CD4-positive, alpha-beta T cell treated with Interleukin-17A for 4 hours (primary cell): Measurements from ENCODE around the gene PLEKHN1.
"Not testable (repeated sequence)": the region's sequence is repeated elsewhere in the genome, so short reads cannot be mapped to it uniquely, and the experiment has no call there.

ENCODE experiments used
- DNase-seq: peaks from one replicate; pipeline ENCODE4 v3.0.0-alpha.2; 2020; ENCODE audit warnings: mixed read lengths

Gene PLEKHN1

GRCh38 chr1:975365-975764 lies 9.1 kb downstream of the PLEKHN1 start:
- no peak for DNase-seq

- peak; percentile 75 for DNase-seq
These were observed 9.8 kb downstream of the PLEKHN1 start for GRCh38 chr1:975896-976683.

GRCh38 chr1:976791-977190 lies 10.5 kb downstream of the PLEKHN1 start:
- DNase-seq, result not testable (repeated sequence)

GRCh38 chr1:978069-978834 lies 12.0 kb downstream of the PLEKHN1 start:
- DNase-seq, result no peak

- no peak for DNase-seq
These were observed 12.8 kb downstream of the PLEKHN1 start for GRCh38 chr1:978835-979743.

- DNase-seq, result no peak
These were observed 13.4 kb downstream of the PLEKHN1 start for GRCh38 chr1:979744-980072.

GRCh38 chr1:980137-980571 lies 13.9 kb downstream of the PLEKHN1 start:
- DNase-seq, result no peak

GRCh38 chr1:980602-981395 lies 14.5 kb downstream of the PLEKHN1 start:
- DNase-seq, result no peak

- DNase-seq, result no peak
These were observed 15.2 kb downstream of the PLEKHN1 start for GRCh38 chr1:981491-981954.

- DNase-seq, result no peak
These were observed 15.8 kb downstream of the PLEKHN1 start, which contains the start of gene PERM1 for GRCh38 chr1:981955-982558. Gene PERM1, minus strand, starts transcription at chr1:982093. Its CDS starts 1,064 bp downstream, at chr1:981029.

GRCh38 chr1:982765-983436 lies 16.6 kb downstream of the PLEKHN1 start:
- no peak for DNase-seq

- peak; percentile 74 for DNase-seq
These were observed 17.7 kb downstream of the PLEKHN1 start for GRCh38 chr1:983798-984475.

GRCh38 chr1:984476-984814 lies 18.2 kb downstream of the PLEKHN1 start:
- no peak for DNase-seq

- DNase-seq, result no peak
These were observed 18.8 kb downstream of the PLEKHN1 start for GRCh38 chr1:985126-985525.

GRCh38 chr1:988061-988460 lies 21.8 kb downstream of the PLEKHN1 start:
- not testable (repeated sequence) for DNase-seq

GRCh38 chr1:991275-991674 lies 25.0 kb downstream of the PLEKHN1 start:
- DNase-seq, result not testable (repeated sequence)

- DNase-seq, result no peak
These were observed 25.6 kb downstream of the PLEKHN1 start for GRCh38 chr1:991895-992294.

GRCh38 chr1:992362-992761 lies 26.1 kb downstream of the PLEKHN1 start:
- no peak for DNase-seq

- no peak for DNase-seq
These were observed 27.2 kb downstream of the PLEKHN1 start for GRCh38 chr1:993379-993995.

GRCh38 chr1:994546-994945 lies 28.3 kb downstream of the PLEKHN1 start:
- DNase-seq, result not testable (repeated sequence)
